H9 (cell line): Measurements from ENCODE around the gene DQX1. TPM values are rescaled to one million over a fixed set of nuclear protein-coding genes. Genes with fewer than 3 reads are reported as not detected.

Experiments
- DNase-seq: peaks from one replicate; pipeline ENCODE4 v3.0.0-alpha.2; 2017
- H2AFZ ChIP-seq: one replicate; pipeline ENCODE4 v1.6.1; 2013; ENCODE audit warnings: mild to moderate bottlenecking, low read length, control low read depth, moderate library complexity
- H2AK5ac ChIP-seq: 2 replicates; pipeline ENCODE4 v1.6.1; 2013; ENCODE audit warnings: low read length, control low read depth, mixed read lengths; ENCODE audit not compliant: insufficient read length
- H2BK120ac ChIP-seq: one replicate; pipeline ENCODE4 v1.6.1; 2013; ENCODE audit warnings: low read depth, mild to moderate bottlenecking, low read length, control low read depth, inconsistent platforms; ENCODE audit not compliant: poor library complexity, severe bottlenecking
- H2BK12ac ChIP-seq: 2 replicates; pipeline ENCODE4 v1.6.1; 2013; ENCODE audit warnings: low read length, control low read depth, mixed read lengths, low read depth; ENCODE audit not compliant: insufficient read length
- H2BK15ac ChIP-seq: 2 replicates; pipeline ENCODE4 v1.6.1; 2013; ENCODE audit warnings: low read depth, low read length, control low read depth
- H2BK20ac ChIP-seq: one replicate; pipeline ENCODE4 v1.6.1; 2013; ENCODE audit warnings: low read depth, mild to moderate bottlenecking, low read length, control low read depth, inconsistent platforms; ENCODE audit not compliant: poor library complexity, severe bottlenecking
- H2BK5ac ChIP-seq: 2 replicates; pipeline ENCODE4 v1.6.1; 2013; ENCODE audit warnings: low read length, control low read depth, mixed read lengths; ENCODE audit not compliant: insufficient read length
- H3K14ac ChIP-seq: 2 replicates; pipeline ENCODE4 v1.6.1; 2013; ENCODE audit warnings: low read length, control low read depth; ENCODE audit not compliant: insufficient read depth
- H3K18ac ChIP-seq: 2 replicates; pipeline ENCODE4 v1.6.1; 2013; ENCODE audit warnings: low read depth, mild to moderate bottlenecking, mixed read lengths, low read length, control low read depth; ENCODE audit not compliant: insufficient read length
- H3K23ac ChIP-seq: 2 replicates; pipeline ENCODE4 v1.6.1; 2013; ENCODE audit warnings: low read length, control low read depth, mixed read lengths, low read depth; ENCODE audit not compliant: insufficient read length
- H3K23me2 ChIP-seq: 2 replicates; pipeline ENCODE4 v1.6.1; 2013; ENCODE audit warnings: low read depth, mild to moderate bottlenecking, mixed read lengths, low read length, control low read depth; ENCODE audit not compliant: insufficient read length, poor library complexity, severe bottlenecking
- H3K27ac ChIP-seq: 2 replicates; pipeline ENCODE4 v1.5.1; 2013; ENCODE audit warnings: low read length, control low read depth, mixed read lengths, low read depth; ENCODE audit not compliant: insufficient read length
- H3K27me3 ChIP-seq: 2 replicates; pipeline ENCODE4 v1.6.1; 2013; ENCODE audit warnings: low read length, control low read depth, inconsistent platforms; ENCODE audit not compliant: insufficient read depth
- H3K4ac ChIP-seq: 2 replicates; pipeline ENCODE4 v1.6.1; 2013; ENCODE audit warnings: low read depth, mild to moderate bottlenecking, control low read depth, inconsistent platforms, low read length, moderate library complexity
- H3K4me1 ChIP-seq: 2 replicates; pipeline ENCODE4 v1.6.1; 2013; ENCODE audit warnings: low read length, control low read depth, inconsistent platforms; ENCODE audit not compliant: insufficient read depth
- H3K4me2 ChIP-seq: 2 replicates; pipeline ENCODE4 v1.6.1; 2013; ENCODE audit warnings: low read length, control low read depth, mixed read lengths; ENCODE audit not compliant: insufficient read length, insufficient read depth
- H3K56ac ChIP-seq: 2 replicates; pipeline ENCODE4 v1.6.1; 2013; ENCODE audit warnings: low read depth, mild to moderate bottlenecking, mixed read lengths, low read length, control low read depth; ENCODE audit not compliant: insufficient read length
- H3K79me1 ChIP-seq: 2 replicates; pipeline ENCODE4 v1.6.1; 2013; ENCODE audit warnings: low read depth, mild to moderate bottlenecking, moderate library complexity, low read length, control low read depth, inconsistent platforms; ENCODE audit not compliant: insufficient read depth, poor library complexity, severe bottlenecking
- H3K79me2 ChIP-seq: 2 replicates; pipeline ENCODE4 v1.6.1; 2013; ENCODE audit warnings: low read length, control low read depth, inconsistent platforms; ENCODE audit not compliant: insufficient read depth
- H3K9ac ChIP-seq: 2 replicates; pipeline ENCODE4 v1.6.1; 2013; ENCODE audit warnings: low read length, control low read depth, mixed read lengths; ENCODE audit not compliant: insufficient read length; ENCODE audit errors: extremely low read depth
- H3K9me3 ChIP-seq: one replicate; pipeline ENCODE4 v1.6.1; 2013; ENCODE audit warnings: low read depth, low read length, inconsistent platforms; ENCODE audit not compliant: control insufficient read depth
- H3T11ph ChIP-seq: one replicate; pipeline ENCODE4 v1.6.1; 2013; ENCODE audit warnings: mild to moderate bottlenecking, low read length, control low read depth, inconsistent platforms
- H4K20me1 ChIP-seq: one replicate; pipeline ENCODE4 v1.6.1; 2013; ENCODE audit not compliant: control insufficient read depth, insufficient read length, insufficient read depth
- H4K5ac ChIP-seq: 2 replicates; pipeline ENCODE4 v1.6.1; 2013; ENCODE audit warnings: low read depth, mild to moderate bottlenecking, mixed read lengths, low read length, control low read depth; ENCODE audit not compliant: insufficient read length
- H4K8ac ChIP-seq: replicated peaks from 2 replicates; pipeline ENCODE4 v1.6.1; 2013; ENCODE audit warnings: low read length, control low read depth, mixed read lengths, low read depth; ENCODE audit not compliant: insufficient read length
- H4K91ac ChIP-seq: 2 replicates; pipeline ENCODE4 v1.6.1; 2013; ENCODE audit warnings: low read depth, mild to moderate bottlenecking, moderate library complexity, mixed read lengths, low read length, control low read depth; ENCODE audit not compliant: insufficient read length
- H3K27ac Mint-ChIP-seq, 3 experiments: 2 replicates in 2 of 3; 3 replicates in 1 of 3; pipeline ENCODE4 v1.8.0; 2020 to 2021; ENCODE audit warnings: mixed read lengths in 3 of 3, mild to moderate bottlenecking in 1 of 3, moderate library complexity in 1 of 3
- H3K27me3 Mint-ChIP-seq: 2 replicates; pipeline ENCODE4 v1.8.0; 2021; ENCODE audit warnings: low read depth, mild to moderate bottlenecking, moderate library complexity, mixed read lengths
- H3K36me3 Mint-ChIP-seq, 3 experiments: 2 replicates in 2 of 3; 3 replicates in 1 of 3; pipeline ENCODE4 v1.8.0; 2020 to 2021; ENCODE audit warnings: low read depth in 3 of 3, mixed read lengths in 3 of 3; ENCODE audit not compliant: insufficient read depth in 1 of 3
- H3K4me1 Mint-ChIP-seq, 2 experiments: 2 replicates each; pipeline ENCODE4 v1.8.0; 2020; ENCODE audit warnings: mixed read lengths in 2 of 2
- H3K4me3 Mint-ChIP-seq, 2 experiments: 2 replicates in 1 of 2; 3 replicates in 1 of 2; pipeline ENCODE4 v1.8.0; 2020 to 2021; ENCODE audit warnings: mild to moderate bottlenecking in 2 of 2, mixed read lengths in 2 of 2, moderate library complexity in 1 of 2
- H3K9me3 Mint-ChIP-seq, 2 experiments: 2 replicates in 1 of 2; 3 replicates in 1 of 2; pipeline ENCODE4 v1.8.0; 2020; ENCODE audit warnings: mild to moderate bottlenecking in 2 of 2, mixed read lengths in 2 of 2, moderate library complexity in 1 of 2
- CTCF ChIP-seq: fragments of 200-600 bp; sonication (generic); conservative IDR thresholded peaks from 3 replicates; pipeline ENCODE4 v1.8.0; 2021; ENCODE audit warnings: antibody characterized with exemption, mild to moderate bottlenecking
- WGBS: extraction: QIAGEN DNeasy Blood & Tissue Kit; methylation state at CpG from one replicate; pipeline ENCODE4 v1.1.7; 2013; ENCODE audit warnings: missing lambda C conversion rate, low lambda C conversion rate, mixed read lengths; ENCODE audit not compliant: insufficient read length; ENCODE audit errors: extremely low coverage; 5-methylcytosine and 5-hydroxymethylcytosine counted together
- total RNA-seq: library from RNA; stranded (reverse); gene quantifications from 2 replicates; pipeline ENCODE4 v1.2.1, GENCODE V29; 2021

DQX1 gene
- total RNA-seq, 1 experiment from 2014 or later, result 0.98 TPM

GRCh38 chr2:74550231-74550630 lies 24.2 kb upstream of the DQX1 start:
- Histone ChIP-seq H3K9me3 (no peaks in the 10 kb centered on the region), H2AK5ac (no peak overlapping the region), H4K20me1 (no peaks in the 10 kb centered on the region), H3K79me2 (0 out of 2 replicates have a peak, but pooled peaks cover 2% of the 10 kb centered on the region), H3K9ac (no peak overlapping the region), H4K5ac (no peak overlapping the region), H2BK120ac (no peak overlapping the region), H2BK5ac (no peak overlapping the region), H3K4me2 (no peak overlapping the region), H3K79me1 (no peaks in the 10 kb centered on the region), H3K23ac (no peak overlapping the region), H2BK15ac (no peak overlapping the region), H3K4me1 (0 out of 2 replicates have a peak, but pooled peaks cover 2% of the 10 kb centered on the region), H3K4ac (no peak overlapping the region), H2BK12ac (no peak overlapping the region), H3K27me3 (no peaks in the 10 kb centered on the region; the same call in 1 of the 2 replicates), H3T11ph (no peak overlapping the region), H2BK20ac (no peak overlapping the region), H4K91ac (no peak overlapping the region), H2AFZ (no peak overlapping the region), H3K27ac (no peak overlapping the region), H3K23me2 (peaks cover 18% of the 10 kb centered on the region), H4K8ac (no peak overlapping the region), H3K14ac (no peak overlapping the region), H3K56ac (no peak overlapping the region), H3K18ac (no peak overlapping the region)
- peaks cover 58% of the 10 kb centered on the region for H3K27me3 Mint-ChIP-seq
- H3K4me1 Mint-ChIP-seq, result peaks cover 29% of the 10 kb centered on the region in 2 experiments
- TF ChIP-seq CTCF, result no peak
- no peak for DNase-seq
- H3K9me3 Mint-ChIP-seq, result no peaks in the 10 kb centered on the region
- WGBS, result no CpG with 5 or more reads among the region's 7 CpGs
- H3K4me3 Mint-ChIP-seq, result peak overlapping the region; percentile 76 to 78; a peak in 4 of 5 replicates
- H3K36me3 Mint-ChIP-seq, result peaks cover 0 to 7% (median 4%) of the 10 kb centered on the region in 3 experiments; a peak in 6 of 7 replicates
- H3K27ac Mint-ChIP-seq, result no peak overlapping the region
